GM12891 (cell line): Measurements from ENCODE around the gene EXOSC1.
A peak's percentile ranks its signal among the peaks of the same experiment; 100 is the strongest.

Source experiments
- DNase-seq: peaks from one replicate; pipeline ENCODE4 v3.0.0; 2011; ENCODE audit warnings: low spot score; ENCODE audit not compliant: insufficient read length
- FAIRE-seq: peaks from 2 replicates; lab custom pipeline; 2011; peaks lifted over from hg19 to GRCh38; lab: Jason Lieb, UNC
- PAX5 ChIP-seq: IDR thresholded peaks from 2 replicates; pipeline ENCODE4 v1.6.1; 2011; ENCODE audit warnings: low read length, moderate library complexity, mild to moderate bottlenecking; ENCODE audit not compliant: insufficient read depth, severe bottlenecking
- POLR2A ChIP-seq: IDR thresholded peaks from 2 replicates; pipeline ENCODE4 v1.6.1; 2011; ENCODE audit warnings: low read depth, low read length, control low read depth
- POLR2AphosphoS5 ChIP-seq: IDR thresholded peaks from 2 replicates; pipeline ENCODE4 v1.6.1; 2011; ENCODE audit warnings: low read depth, low read length, control low read depth
- POU2F2 ChIP-seq: IDR thresholded peaks from 2 replicates; pipeline ENCODE4 v1.6.1; 2011; ENCODE audit warnings: low read depth, mild to moderate bottlenecking, control low read depth, low read length, moderate library complexity
- SPI1 ChIP-seq: IDR thresholded peaks from 2 replicates; pipeline ENCODE4 v1.6.1; 2011; ENCODE audit warnings: low read depth, low read length, control low read depth
- TAF1 ChIP-seq: IDR thresholded peaks from 2 replicates; pipeline ENCODE4 v1.6.1; 2011; ENCODE audit warnings: low read depth, low read length, control low read depth

Gene EXOSC1

DNA sequence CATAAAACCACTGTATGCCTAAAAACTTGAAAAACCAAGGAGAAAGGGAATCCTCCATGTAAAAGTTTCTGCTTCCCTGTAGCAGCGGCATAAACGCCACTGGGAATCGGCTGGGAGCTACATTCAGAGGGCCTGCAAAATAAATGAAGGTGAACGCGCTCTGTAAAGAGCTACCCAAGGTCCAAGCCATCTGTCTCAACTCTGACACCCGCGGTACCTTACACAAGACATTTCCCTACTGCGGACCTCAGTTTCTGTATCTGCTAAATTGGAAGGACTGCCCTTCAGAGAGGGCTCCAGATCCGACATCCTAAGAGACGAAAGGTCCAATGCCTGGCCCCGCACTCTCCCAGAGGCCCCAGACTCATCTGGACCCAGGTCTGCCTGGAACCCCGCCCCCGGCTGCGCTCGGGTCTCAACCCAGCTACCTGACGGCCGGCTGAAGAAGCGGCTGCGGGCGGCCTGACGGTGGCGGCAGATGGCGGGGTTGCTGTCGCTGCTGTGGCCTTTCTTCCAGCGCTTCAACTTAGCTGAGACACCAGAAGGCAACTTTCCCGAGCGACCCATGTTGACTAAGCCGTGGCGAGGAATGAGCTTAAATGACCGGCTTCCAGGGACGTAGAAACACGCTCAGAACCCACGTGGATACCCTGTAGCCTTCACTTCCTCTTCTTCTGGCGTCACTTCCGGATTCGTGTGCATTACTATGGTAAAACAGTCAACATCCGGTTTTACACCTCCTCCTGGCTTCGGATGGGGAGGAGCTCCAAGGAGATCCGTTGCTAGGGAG is 44.9 kb downstream of the EXOSC1 start, which contains the start of gene RRP12:
TSS of gene RRP12 (minus strand) at position 676 of the 790 bp plus-strand sequence. CDS start at position 567, 109 bp downstream.
- DNase-seq, result peak; percentile 92
- TF ChIP-seq PAX5 (no peak), POU2F2 (0 out of 2 replicates have a peak, but pooled peaks have one; percentile 16), TAF1 (peak; percentile 91), SPI1 (peak; percentile 92), POLR2AphosphoS5 (peak; percentile 72), POLR2A (peak; percentile 87)
- peak; percentile 96 for FAIRE-seq

DNA sequence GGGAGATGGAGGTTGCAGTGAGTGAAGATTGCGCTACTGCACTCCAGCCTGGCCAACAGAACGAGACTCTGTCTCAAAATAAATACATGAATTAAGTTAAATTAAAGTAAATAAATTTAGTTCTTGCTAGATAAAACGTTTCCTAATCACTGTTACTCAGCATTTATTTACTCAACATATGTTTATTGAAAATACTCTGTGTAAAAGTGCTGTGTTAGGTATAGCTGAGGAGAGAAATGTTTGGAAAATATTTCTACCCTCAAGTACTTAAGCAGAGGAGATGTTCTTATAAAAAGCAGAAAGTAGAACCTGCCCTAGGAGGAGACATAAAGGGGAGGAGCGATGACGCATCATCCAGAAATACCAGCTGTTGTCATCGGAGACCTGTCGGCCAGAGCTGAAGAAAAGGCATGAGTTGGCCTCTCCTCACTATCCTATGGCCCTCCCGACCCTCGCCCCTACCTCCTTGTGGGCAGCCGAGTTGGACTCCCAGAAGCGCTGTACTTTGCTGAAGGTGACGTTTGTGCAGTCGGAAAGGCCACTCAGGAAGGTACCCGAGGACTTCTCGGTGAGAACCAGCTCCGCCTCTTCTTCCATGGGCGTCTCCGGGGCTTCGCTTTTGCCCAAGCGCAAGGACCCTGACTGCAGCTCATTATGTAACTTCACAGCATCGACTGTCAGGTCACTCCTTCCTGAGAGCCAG is 45.8 kb downstream of the EXOSC1 start:
- DNase-seq (no peak), FAIRE-seq (peak; percentile 35)
- TF ChIP-seq POLR2AphosphoS5 (no peak), SPI1 (no peak), TAF1 (no peak; the same call in 1 of the 2 replicates), PAX5 (no peak), POU2F2 (no peak), POLR2A (no peak)

DNA sequence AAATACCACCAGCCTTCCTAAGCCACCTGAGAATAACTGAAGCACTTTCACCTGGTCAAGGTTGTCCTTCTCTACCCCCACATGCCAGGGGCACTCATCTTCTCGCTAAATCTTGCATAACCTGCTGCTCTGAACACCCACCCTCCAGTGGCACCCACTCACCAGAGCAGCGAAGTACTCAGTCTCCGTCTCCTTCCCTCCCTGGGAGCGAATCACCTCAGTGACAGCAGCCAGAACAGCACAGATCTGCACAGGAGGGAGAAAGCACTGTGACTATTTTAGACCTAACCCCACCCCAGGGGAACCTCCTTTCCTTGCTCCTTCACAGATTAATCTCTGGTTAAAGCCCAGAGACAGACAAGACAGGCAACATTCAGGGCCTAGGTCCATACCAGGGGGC is 49.8 kb downstream of the EXOSC1 start:
- DNase-seq (no peak), FAIRE-seq (no peak)
- TF ChIP-seq POU2F2 (no peak), SPI1 (no peak), TAF1 (no peak), POLR2AphosphoS5 (no peak), PAX5 (no peak), POLR2A (no peak)

DNA sequence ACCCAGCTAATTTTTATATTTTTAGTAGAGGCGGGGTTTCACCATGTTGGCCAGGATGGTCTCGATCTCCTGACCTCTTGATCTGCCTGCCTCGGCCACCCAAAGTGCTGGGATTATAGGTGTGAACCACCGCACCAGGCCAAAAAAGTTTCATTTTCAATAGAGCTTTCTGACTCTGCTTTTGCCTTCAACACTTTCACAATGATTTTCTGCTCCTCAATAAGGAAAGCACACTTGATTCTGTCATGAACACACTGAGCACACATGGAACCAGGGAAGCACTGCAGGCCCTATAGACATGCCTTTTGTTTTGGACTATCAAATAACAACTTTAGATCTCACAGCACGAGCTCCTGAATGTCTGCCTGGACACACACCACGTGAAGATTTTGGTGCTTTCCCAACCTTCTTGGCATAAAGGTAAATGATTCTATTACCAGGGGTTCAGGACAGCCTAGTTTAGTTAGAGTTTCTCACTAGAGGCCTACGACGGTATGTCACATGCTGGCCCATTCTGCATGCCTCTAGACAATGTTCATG is 52.7 kb downstream of the EXOSC1 start:
- DNase-seq (no peak), FAIRE-seq (no peak)
- TF ChIP-seq POLR2A, result no peak
- TF ChIP-seq POU2F2, result no peak
- TF ChIP-seq SPI1, result no peak
- TF ChIP-seq PAX5, result no peak
- TF ChIP-seq TAF1, result no peak
- no peak for TF ChIP-seq POLR2AphosphoS5

DNA sequence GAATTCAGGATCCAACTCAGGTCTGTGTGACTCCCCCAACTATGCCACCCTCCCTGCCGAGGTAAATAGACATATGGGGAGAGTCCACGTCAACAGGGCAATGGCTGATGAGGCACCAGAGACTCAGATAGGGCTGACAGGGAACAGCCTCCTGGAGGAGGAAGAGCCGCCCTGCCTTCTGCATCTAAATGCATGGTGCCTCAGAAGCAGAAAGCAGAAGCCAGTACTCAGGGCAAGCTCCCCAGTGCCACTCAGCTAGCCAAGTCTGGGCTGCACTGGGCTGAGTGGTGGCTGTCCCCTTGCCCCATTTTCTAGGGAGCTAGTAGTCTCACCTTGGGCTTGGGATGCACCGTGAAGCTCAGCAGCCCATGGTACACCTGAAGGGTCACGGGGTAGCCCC is 55.7 kb downstream of the EXOSC1 start:
- no peak for TF ChIP-seq SPI1
- no peak for TF ChIP-seq PAX5
- no peak for TF ChIP-seq TAF1
- no peak for TF ChIP-seq POLR2A
- no peak for TF ChIP-seq POU2F2
- TF ChIP-seq POLR2AphosphoS5, result no peak
- DNase-seq, result no peak
- FAIRE-seq, result no peak

DNA sequence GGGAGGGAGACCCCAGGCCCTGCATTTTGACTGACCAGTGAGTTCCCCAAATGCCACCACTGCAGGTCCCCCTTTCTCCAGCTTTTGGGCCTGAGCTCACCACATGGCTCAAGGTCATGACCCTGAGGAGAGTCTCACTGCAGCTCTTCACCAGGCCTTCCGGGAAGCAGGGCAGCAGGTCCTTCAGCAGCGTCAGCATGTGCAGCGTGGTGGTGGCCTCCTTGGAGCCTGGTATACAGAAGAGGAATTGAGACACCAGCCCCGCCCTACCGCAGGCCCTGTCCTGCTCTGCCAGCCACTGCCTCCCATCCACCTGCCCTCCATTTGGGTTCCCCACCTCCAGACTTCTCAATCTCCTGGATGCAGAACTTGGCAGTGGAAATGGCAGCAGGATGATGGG is 57.7 kb downstream of the EXOSC1 start:
- DNase-seq (no peak), FAIRE-seq (no peak)
- TF ChIP-seq TAF1 (no peak), POU2F2 (no peak), POLR2A (no peak), PAX5 (no peak), SPI1 (no peak), POLR2AphosphoS5 (no peak)
